Measurements from ENCODE around the gene PIGT. TPM values are rescaled to one million over a fixed set of nuclear protein-coding genes. Genes with fewer than 3 reads are reported as not detected.

PIGT gene
- polyA plus RNA-seq, 3 donors = 49.2 to 87.6 (median 59.7) TPM

DNA sequence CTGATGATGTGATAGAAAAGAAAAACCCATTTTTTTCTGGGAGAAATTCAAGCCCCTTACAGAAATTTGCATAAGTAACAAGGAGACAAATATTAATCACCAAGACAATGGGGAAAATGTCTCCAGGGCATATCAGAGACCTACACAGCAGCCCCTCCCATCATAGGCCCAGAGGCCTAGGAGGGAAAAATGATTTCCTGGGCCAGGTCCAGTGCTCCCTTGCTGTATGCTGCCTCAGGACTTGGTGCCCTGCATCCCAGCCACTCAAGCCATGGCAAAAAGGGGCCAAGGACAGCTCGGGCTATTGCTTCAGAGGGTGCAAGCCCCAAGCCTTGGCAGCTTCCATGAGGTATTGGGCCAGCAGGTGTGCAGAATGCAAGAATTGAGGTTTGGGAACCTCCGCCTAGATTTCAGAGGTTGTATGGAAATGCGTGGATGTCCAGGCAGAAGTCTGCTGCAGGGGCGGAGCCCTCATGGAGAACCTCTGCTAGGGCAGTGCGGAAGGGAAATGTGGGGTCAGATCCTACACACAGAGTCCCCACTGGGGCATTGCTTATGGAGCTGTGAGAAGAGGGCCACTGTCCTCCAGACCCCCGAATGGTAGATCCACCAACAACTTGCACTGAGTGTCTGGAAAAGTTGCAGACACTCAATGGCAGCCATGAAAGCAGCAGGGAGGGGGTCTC, 15.5 kb upstream of the PIGT start:
- no peak for DNase-seq
- Mint-ChIP-seq H3K36me3 (peaks cover 0 to 9% of the 10 kb centered on the region in 2 donors), H3K9me3 (peaks cover 25 to 38% (median 36%) of the 10 kb centered on the region in 7 donors), H3K27me3 (ENCODE audit: low read depth in 3 of 3) (peaks cover 12 to 24% (median 22%) of the 10 kb centered on the region in 3 donors), H3K4me1 (peaks cover 5% of the 10 kb centered on the region), H3K4me3 (no peak overlapping the region), H3K27ac (no peak overlapping the region)
- H3K36me3 ChIP-seq (replicated peaks in 1 of 2; ENCODE audit: control insufficient read depth in 1 of 2, insufficient read depth in 2 of 2, low read length in 2 of 2) = no peaks in the 10 kb centered on the region
- no peaks in the 10 kb centered on the region for H4K20me1 ChIP-seq (ENCODE audit: insufficient read depth, low read length)
- H2AFZ ChIP-seq (ENCODE audit: insufficient read depth, low read depth, low read length, poor library complexity, severe bottlenecking) = no peak overlapping the region
- H3K9me3 ChIP-seq (replicated peaks in 1 of 2; ENCODE audit: control insufficient read depth in 1 of 2, insufficient read depth in 1 of 2, low read length in 2 of 2) = peaks cover 19 to 29% of the 10 kb centered on the region in 2 donors
- no peak overlapping the region for H3K4me2 ChIP-seq (replicated peaks; ENCODE audit: extremely low read depth, low read length, poor library complexity, severe bottlenecking)
- H3K27me3 ChIP-seq (ENCODE audit: control insufficient read depth in 2 of 2, insufficient read depth in 2 of 2, low read length in 2 of 2) = peaks cover 14 to 15% of the 10 kb centered on the region in 2 donors
- H3K9ac ChIP-seq (ENCODE audit: insufficient read depth, low read length, poor library complexity, severe bottlenecking) = no peak overlapping the region
- H3K4me3 ChIP-seq (replicated peaks in 1 of 3; ENCODE audit: low read depth in 2 of 3, low read length in 3 of 3) = no peak overlapping the region
- no peaks in the 10 kb centered on the region for H3K79me2 ChIP-seq (ENCODE audit: insufficient read depth, low read length)
- no peak overlapping the region for H3K27ac ChIP-seq (ENCODE audit: low read depth in 1 of 2, low read length in 2 of 2)
- TF ChIP-seq, protein P1, sequence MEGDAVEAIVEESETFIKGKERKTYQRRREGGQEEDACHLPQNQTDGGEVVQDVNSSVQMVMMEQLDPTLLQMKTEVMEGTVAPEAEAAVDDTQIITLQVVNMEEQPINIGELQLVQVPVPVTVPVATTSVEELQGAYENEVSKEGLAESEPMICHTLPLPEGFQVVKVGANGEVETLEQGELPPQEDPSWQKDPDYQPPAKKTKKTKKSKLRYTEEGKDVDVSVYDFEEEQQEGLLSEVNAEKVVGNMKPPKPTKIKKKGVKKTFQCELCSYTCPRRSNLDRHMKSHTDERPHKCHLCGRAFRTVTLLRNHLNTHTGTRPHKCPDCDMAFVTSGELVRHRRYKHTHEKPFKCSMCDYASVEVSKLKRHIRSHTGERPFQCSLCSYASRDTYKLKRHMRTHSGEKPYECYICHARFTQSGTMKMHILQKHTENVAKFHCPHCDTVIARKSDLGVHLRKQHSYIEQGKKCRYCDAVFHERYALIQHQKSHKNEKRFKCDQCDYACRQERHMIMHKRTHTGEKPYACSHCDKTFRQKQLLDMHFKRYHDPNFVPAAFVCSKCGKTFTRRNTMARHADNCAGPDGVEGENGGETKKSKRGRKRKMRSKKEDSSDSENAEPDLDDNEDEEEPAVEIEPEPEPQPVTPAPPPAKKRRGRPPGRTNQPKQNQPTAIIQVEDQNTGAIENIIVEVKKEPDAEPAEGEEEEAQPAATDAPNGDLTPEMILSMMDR (IDR thresholded peaks at IDR 0.05) = no peak
- peaks cover 1 to 3% of the 10 kb centered on the region in 2 donors for H3K4me1 ChIP-seq (ENCODE audit: control insufficient read depth in 1 of 2, insufficient read depth in 2 of 2, low read length in 2 of 2)
- intact Hi-C loops (cut with micrococcal nuclease) = no loop called here
- 92% methylated on average over 6 of the region's 6 CpGs for WGBS (ENCODE audit: insufficient coverage)

DNA sequence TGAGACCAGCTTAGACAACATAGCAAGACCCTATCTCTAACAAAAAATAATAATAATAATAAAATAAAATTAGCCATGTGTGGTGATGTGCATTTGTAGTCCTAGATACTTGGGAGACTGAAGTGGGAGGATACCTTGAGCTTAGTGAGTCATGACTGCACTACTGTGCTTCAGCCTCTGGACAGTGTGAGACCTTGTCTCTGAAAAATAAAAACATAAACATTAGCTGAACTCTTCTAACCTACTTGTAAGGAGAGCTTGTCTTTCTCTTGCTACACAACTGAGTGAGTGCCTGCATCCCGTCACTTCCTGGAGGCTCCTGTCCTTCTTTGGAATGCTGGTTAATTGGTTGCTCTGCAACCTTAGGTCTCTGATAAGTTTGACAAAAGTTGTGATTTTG, 13.0 kb upstream of the PIGT start:
- no peak for DNase-seq
- TF ChIP-seq, protein P1 (IDR thresholded peaks at IDR 0.05) = no peak
- H4K20me1 ChIP-seq (ENCODE audit: insufficient read depth, low read length) = peaks cover 2% of the 10 kb centered on the region
- intact Hi-C loops (cut with micrococcal nuclease) = no loop called here
- WGBS (ENCODE audit: insufficient coverage) = no CpG with 5 or more reads among the region's 1 CpG
- Mint-ChIP-seq H3K36me3 (peaks cover 0 to 15% of the 10 kb centered on the region in 2 donors), H3K4me3 (no peak overlapping the region), H3K4me1 (peaks cover 18% of the 10 kb centered on the region), H3K27me3 (ENCODE audit: low read depth in 3 of 3) (peaks cover 29 to 45% (median 35%) of the 10 kb centered on the region in 3 donors), H3K9me3 (peaks cover 25 to 38% (median 36%) of the 10 kb centered on the region in 7 donors), H3K27ac (no peak overlapping the region)
- H3K4me3 ChIP-seq (replicated peaks in 1 of 3; ENCODE audit: low read depth in 2 of 3, low read length in 3 of 3) = no peak overlapping the region
- no peak overlapping the region for H3K9ac ChIP-seq (ENCODE audit: insufficient read depth, low read length, poor library complexity, severe bottlenecking)
- peaks cover 17 to 28% of the 10 kb centered on the region in 2 donors for H3K4me1 ChIP-seq (ENCODE audit: control insufficient read depth in 1 of 2, insufficient read depth in 2 of 2, low read length in 2 of 2)
- no peak overlapping the region for H3K27ac ChIP-seq (ENCODE audit: low read depth in 1 of 2, low read length in 2 of 2)
- no peaks in the 10 kb centered on the region for H3K36me3 ChIP-seq (replicated peaks in 1 of 2; ENCODE audit: control insufficient read depth in 1 of 2, insufficient read depth in 2 of 2, low read length in 2 of 2)
- peaks cover 19 to 34% of the 10 kb centered on the region in 2 donors for H3K9me3 ChIP-seq (replicated peaks in 1 of 2; ENCODE audit: control insufficient read depth in 1 of 2, insufficient read depth in 1 of 2, low read length in 2 of 2)
- peaks cover 23 to 34% of the 10 kb centered on the region in 2 donors for H3K27me3 ChIP-seq (ENCODE audit: control insufficient read depth in 2 of 2, insufficient read depth in 2 of 2, low read length in 2 of 2)
- H3K4me2 ChIP-seq (replicated peaks; ENCODE audit: extremely low read depth, low read length, poor library complexity, severe bottlenecking) = no peak overlapping the region
- no peak overlapping the region for H2AFZ ChIP-seq (ENCODE audit: insufficient read depth, low read depth, low read length, poor library complexity, severe bottlenecking)
- H3K79me2 ChIP-seq (ENCODE audit: insufficient read depth, low read length) = no peaks in the 10 kb centered on the region
